ENCODE results near the gene CAV1. TPM values are rescaled to one million over a fixed set of nuclear protein-coding genes. Genes with fewer than 3 reads are reported as not detected.

The CAV1 gene
- total and polyA plus RNA-seq, 2 experiments from 2014 or later, result 0.69 to 3.2 TPM

DNA sequence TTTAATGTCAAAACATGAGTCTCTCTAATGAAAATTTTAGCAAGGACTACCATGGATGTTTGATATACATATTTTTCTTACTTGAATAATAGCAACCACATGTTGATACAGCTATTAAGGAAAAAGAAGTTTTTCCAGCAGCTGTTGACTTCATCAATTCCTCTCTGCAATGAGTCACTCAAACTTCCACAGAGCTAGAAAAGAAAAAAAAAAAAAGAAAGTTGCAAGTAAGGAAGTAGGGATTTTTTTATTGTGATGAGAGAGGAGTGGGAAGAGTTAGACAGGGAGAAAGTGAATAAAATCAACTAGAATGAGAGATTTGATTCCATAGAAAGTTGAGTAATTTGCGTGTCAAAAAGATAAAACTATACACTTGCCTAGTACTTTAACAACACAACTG lies 46.2 kb downstream of the CAV1 start:
- no peaks in the 10 kb centered on the region for H3K27me3 ChIP-seq
- no peaks in the 10 kb centered on the region for H3K36me3 ChIP-seq
- peak in 1 of 2 donors; percentile 65 for DNase-seq (ENCODE audit: low read depth in 1 of 2, low spot score in 1 of 2)
- peaks cover 7% of the 10 kb centered on the region for H3K4me1 ChIP-seq (ENCODE audit: low read depth)
- no peak overlapping the region for H3K27ac ChIP-seq
- H3K9me3 ChIP-seq (ENCODE audit: low read depth), result no peaks in the 10 kb centered on the region
- TF ChIP-seq, protein P1, sequence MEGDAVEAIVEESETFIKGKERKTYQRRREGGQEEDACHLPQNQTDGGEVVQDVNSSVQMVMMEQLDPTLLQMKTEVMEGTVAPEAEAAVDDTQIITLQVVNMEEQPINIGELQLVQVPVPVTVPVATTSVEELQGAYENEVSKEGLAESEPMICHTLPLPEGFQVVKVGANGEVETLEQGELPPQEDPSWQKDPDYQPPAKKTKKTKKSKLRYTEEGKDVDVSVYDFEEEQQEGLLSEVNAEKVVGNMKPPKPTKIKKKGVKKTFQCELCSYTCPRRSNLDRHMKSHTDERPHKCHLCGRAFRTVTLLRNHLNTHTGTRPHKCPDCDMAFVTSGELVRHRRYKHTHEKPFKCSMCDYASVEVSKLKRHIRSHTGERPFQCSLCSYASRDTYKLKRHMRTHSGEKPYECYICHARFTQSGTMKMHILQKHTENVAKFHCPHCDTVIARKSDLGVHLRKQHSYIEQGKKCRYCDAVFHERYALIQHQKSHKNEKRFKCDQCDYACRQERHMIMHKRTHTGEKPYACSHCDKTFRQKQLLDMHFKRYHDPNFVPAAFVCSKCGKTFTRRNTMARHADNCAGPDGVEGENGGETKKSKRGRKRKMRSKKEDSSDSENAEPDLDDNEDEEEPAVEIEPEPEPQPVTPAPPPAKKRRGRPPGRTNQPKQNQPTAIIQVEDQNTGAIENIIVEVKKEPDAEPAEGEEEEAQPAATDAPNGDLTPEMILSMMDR (IDR thresholded peaks at IDR 0.05; ENCODE audit: low read depth, low read length), result no peak
- no peak overlapping the region for H3K4me3 ChIP-seq

DNA sequence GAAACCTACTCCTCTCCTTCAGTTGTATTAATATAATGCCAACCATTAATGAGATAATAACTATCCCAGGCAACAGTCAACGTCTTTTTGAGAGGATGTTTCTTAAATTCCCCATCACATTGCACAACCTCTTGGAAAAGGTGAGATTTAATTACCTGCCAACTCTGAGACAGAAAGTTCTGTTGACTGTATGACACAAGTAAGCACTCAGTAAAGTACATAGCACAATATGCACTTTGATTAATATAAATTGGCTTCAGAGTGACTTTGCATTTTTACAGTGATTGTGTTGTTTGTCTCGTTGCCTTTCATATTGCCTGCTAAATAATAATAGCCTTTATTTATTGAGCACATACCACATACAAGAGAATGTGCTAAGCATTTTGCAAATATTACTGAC lies 46.7 kb downstream of the CAV1 start:
- no peak for DNase-seq (ENCODE audit: low read depth in 1 of 2, low spot score in 1 of 2)
- peaks cover 10% of the 10 kb centered on the region for H3K4me1 ChIP-seq (ENCODE audit: low read depth)
- no peaks in the 10 kb centered on the region for H3K9me3 ChIP-seq (ENCODE audit: low read depth)
- H3K27ac ChIP-seq, result no peak overlapping the region
- TF ChIP-seq, protein P1 (IDR thresholded peaks at IDR 0.05; ENCODE audit: low read depth, low read length), result no peak
- H3K27me3 ChIP-seq, result no peaks in the 10 kb centered on the region
- no peak overlapping the region for H3K4me3 ChIP-seq
- no peaks in the 10 kb centered on the region for H3K36me3 ChIP-seq

DNA sequence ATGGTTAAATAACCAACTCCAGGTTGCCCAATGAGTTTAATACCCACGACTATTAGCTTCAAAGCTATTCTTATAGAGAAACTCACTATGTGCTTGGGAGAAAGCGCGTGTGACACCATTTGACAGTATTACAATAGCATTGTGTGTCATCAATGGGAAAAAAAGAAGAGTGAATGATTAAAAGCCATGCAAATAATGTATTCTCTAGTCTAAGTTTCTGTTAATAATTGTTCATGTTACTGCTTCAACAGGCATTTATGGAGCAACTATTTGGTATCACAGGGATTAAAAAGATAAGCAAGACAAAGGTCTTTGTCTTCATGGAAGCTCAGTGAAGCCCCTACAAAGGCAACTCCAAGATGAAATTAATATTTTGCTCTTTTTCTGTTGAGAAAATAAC lies 47.2 kb downstream of the CAV1 start:
- Histone ChIP-seq H3K36me3 (no peaks in the 10 kb centered on the region), H3K9me3 (ENCODE audit: low read depth) (no peaks in the 10 kb centered on the region), H3K4me3 (no peak overlapping the region), H3K27ac (no peak overlapping the region), H3K4me1 (ENCODE audit: low read depth) (peaks cover 14% of the 10 kb centered on the region), H3K27me3 (no peaks in the 10 kb centered on the region)
- DNase-seq (ENCODE audit: low read depth in 1 of 2, low spot score in 1 of 2), result no peak
- TF ChIP-seq, protein P1 (IDR thresholded peaks at IDR 0.05; ENCODE audit: low read depth, low read length), result no peak

DNA sequence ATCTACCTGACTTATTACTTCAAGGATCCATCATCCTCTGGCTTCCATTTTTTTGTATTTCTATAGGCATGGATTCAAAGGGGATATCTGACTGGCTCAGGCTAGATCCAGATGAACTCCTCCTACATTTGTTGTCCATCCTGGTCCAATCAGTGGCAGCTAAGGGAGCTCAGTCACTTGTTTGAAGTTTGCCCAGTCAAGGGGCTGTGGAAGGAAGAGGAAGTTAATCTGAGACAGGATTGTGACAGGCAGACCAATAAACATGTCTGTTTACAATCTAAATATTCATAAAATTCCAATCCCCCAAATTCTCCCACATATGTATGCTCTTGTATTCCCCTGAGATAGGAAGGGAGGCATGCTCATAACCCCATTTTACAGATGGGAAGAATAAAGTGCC lies 48.7 kb downstream of the CAV1 start:
- H3K4me3 ChIP-seq, result no peak overlapping the region
- TF ChIP-seq, protein P1 (IDR thresholded peaks at IDR 0.05; ENCODE audit: low read depth, low read length), result no peak
- H3K9me3 ChIP-seq (ENCODE audit: low read depth), result no peaks in the 10 kb centered on the region
- H3K27me3 ChIP-seq, result no peaks in the 10 kb centered on the region
- H3K4me1 ChIP-seq (ENCODE audit: low read depth), result peaks cover 14% of the 10 kb centered on the region
- H3K27ac ChIP-seq, result no peak overlapping the region
- H3K36me3 ChIP-seq, result no peaks in the 10 kb centered on the region
- no peak for DNase-seq (ENCODE audit: low read depth in 1 of 2, low spot score in 1 of 2)

DNA sequence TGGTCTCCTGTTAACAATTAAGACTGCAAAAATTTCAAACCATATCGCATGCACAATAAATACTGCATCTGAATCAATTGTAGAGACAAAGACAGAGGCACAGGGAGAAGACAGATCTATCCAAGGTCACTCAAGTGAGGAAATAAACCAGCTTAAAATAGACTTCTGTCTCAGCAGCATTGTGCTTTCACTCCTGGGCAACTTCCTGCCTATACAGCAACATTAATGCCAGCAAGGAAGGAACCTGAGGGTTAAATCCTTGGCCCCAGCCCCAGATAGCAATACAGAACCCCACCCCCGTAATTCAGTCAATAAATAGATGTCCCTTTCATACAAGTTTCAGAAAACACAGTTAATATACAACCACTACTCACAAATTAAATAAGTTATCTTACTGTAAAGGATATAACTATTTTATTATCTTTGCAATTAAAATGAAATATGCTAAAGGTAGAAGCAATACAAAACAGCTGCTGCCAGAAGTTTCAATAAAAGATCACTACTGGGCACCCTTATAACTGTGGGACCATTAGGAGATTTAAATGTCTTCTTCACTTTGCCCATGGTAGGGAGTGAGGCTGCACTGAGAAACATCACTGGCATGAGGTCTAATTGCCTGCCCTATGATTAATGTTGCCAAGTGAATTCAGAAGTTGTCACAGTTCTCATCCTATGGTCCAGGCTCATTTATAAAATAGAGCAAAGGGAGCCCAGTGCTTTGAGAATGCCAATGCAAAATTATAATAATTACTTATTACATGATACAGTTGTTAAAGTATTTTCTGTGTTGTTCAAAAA lies 49.4 kb downstream of the CAV1 start:
- no peak overlapping the region for H3K27ac ChIP-seq
- peaks cover 14% of the 10 kb centered on the region for H3K4me1 ChIP-seq (ENCODE audit: low read depth)
- H3K36me3 ChIP-seq, result no peaks in the 10 kb centered on the region
- no peak overlapping the region for H3K4me3 ChIP-seq
- no peaks in the 10 kb centered on the region for H3K27me3 ChIP-seq
- DNase-seq (ENCODE audit: low read depth in 1 of 2, low spot score in 1 of 2), result no peak
- no peaks in the 10 kb centered on the region for H3K9me3 ChIP-seq (ENCODE audit: low read depth)
- TF ChIP-seq, protein P1 (IDR thresholded peaks at IDR 0.05; ENCODE audit: low read depth, low read length), result no peak

Measured in cardiac muscle cell (in vitro differentiated cells and primary cell).